Measurements from ENCODE around the gene GPX4. TPM values are rescaled to one million over a fixed set of nuclear protein-coding genes. Genes with fewer than 3 reads are reported as not detected.

Gene GPX4
- total and polyA plus RNA-seq, 10 of the 15 experiments (the other 5 are each of a cell fraction or from before 2014, with no cell fraction given), result 33.3 to 749 (median 297) TPM

GRCh38 chr19:1104311-1105007, 665 bp downstream of the GPX4 start (continued):
- TF ChIP-seq IRF5 (IDR thresholded peaks at IDR 0.05; ENCODE audit: borderline replicate concordance) (no peak), SREBF2 (IDR thresholded peaks at IDR 0.05; ENCODE audit: low read length) (no peak), PBX3 (IDR thresholded peaks at IDR 0.05; ENCODE audit: insufficient replicate concordance, low read depth, low read length) (no peak), SREBF1 (IDR thresholded peaks at IDR 0.05; ENCODE audit: low read length) (no peak), MYC (IDR thresholded peaks at IDR 0.05; ENCODE audit: insufficient read depth, insufficient read length, insufficient replicate concordance, low read length, severe bottlenecking) (no peak), MLLT1 (IDR thresholded peaks at IDR 0.05) (no peak), CHD1 (IDR thresholded peaks at IDR 0.05; ENCODE audit: low read depth, low read length) (no peak), ZBTB11 (CRISPR knock-in tag; IDR thresholded peaks at IDR 0.05) (no peak), USF2 (IDR thresholded peaks at IDR 0.05; ENCODE audit: borderline replicate concordance, low read depth, low read length) (no peak), USF1 (IDR thresholded peaks at IDR 0.05; ENCODE audit: borderline replicate concordance, extremely low read length, insufficient read depth, low read depth, low read length) (peak; percentile 39), POLR2AphosphoS5 (IDR thresholded peaks at IDR 0.05; ENCODE audit: low read length) (0 out of 2 replicates have a peak, but pooled peaks have one; percentile 46), NRF1 (conservative IDR thresholded peaks at IDR 0.05; ENCODE audit: low read depth, low read length) (no peak), RFX5 (IDR thresholded peaks at IDR 0.05; ENCODE audit: low read depth, low read length) (no peak), SRF (IDR thresholded peaks at IDR 0.05; ENCODE audit: low read depth in 2 of 2, low read length in 2 of 2) (0 out of 4 replicates have a peak, but pooled peaks of 1 of the 2 experiments have one; percentile 24), NFXL1 (IDR thresholded peaks at IDR 0.05; ENCODE audit: borderline replicate concordance) (no peak), ZNF274 (IDR thresholded peaks at IDR 0.05; ENCODE audit: insufficient read depth, insufficient read length) (no peak), TAF1 (IDR thresholded peaks at IDR 0.05; ENCODE audit: borderline replicate concordance, low read depth, low read length) (peak; percentile 58; the same call in 1 of the 2 replicates), NFYB (IDR thresholded peaks at IDR 0.05; ENCODE audit: insufficient read depth, low read depth, low read length) (no peak), ZNF384 (IDR thresholded peaks at IDR 0.05; ENCODE audit: borderline replicate concordance, low read depth, low read length) (no peak), RAD51 (IDR thresholded peaks at IDR 0.05) (no peak)
